Activated T-helper 9 cell treated with anti-CD3 and anti-CD28 coated beads, Interleukin-2, amount 50 U/mL, for 16 hours (primary cell): Measurements from ENCODE around the gene NTMT1.

Source experiments
- DNase-seq: peaks from one replicate; pipeline ENCODE4 v3.0.0-alpha.2; 2020; ENCODE audit warnings: low read depth

Gene NTMT1

DNA sequence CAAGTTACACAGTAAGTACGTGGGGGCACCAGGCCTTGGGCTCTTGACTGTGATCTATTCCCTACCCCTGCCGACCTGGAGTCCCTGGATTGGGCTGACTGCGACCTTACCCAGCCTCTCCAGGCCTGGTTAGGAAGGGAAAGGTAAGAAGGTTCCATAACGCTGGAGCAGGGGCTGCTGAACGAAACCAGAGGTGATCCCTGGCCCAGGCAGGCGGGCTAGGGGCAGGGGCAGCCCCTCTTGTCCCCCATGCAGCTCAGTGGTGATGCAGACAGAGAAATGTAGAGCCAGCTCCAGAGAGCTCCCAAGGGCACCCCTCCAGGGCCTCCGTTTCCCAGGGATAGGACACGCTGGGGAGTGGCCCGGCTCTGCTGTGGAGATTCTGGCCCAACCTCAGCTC lies 53.6 kb downstream of the NTMT1 start:
- no peak for DNase-seq

DNA sequence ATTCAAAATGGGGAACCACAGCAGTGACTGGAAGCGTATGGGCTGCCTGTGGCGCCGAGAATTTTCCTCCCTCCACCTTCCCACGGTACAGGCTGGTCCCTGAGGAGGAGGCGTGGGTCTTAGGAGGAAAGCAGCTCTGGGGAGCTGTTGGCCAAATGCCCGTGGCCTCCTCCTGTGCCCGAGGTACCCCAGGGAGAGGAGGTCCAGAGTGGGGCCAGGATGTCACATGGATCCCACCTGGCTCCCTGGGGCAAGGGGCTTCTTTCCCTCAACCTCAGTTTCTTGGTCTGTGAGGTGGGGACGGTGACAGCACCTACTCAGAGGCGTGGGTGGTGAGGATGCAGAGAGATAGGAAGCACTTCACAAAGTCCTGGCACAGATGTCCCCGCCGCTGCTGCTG lies 56.0 kb downstream of the NTMT1 start:
- DNase-seq: no peak

DNA sequence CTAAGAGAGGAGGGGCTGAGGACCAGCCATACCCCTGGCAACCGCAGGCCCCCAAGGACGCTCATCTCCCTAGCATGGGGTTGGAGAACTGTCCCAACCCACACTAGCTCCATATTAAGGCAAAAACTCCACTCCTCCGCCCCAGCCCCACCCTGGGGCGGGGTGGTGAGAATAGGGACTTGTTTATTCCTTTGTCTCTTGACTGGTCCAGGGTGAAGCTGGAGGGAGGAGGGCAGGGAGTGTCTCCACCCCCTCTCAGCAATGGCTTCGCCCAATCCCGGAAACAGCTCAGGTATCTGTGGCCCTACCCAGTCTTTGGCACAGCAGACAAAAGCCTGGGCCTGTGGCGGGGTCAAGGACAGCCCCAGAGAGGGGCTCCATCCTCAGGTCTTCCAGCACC lies 56.4 kb downstream of the NTMT1 start:
- DNase-seq: no peak

DNA sequence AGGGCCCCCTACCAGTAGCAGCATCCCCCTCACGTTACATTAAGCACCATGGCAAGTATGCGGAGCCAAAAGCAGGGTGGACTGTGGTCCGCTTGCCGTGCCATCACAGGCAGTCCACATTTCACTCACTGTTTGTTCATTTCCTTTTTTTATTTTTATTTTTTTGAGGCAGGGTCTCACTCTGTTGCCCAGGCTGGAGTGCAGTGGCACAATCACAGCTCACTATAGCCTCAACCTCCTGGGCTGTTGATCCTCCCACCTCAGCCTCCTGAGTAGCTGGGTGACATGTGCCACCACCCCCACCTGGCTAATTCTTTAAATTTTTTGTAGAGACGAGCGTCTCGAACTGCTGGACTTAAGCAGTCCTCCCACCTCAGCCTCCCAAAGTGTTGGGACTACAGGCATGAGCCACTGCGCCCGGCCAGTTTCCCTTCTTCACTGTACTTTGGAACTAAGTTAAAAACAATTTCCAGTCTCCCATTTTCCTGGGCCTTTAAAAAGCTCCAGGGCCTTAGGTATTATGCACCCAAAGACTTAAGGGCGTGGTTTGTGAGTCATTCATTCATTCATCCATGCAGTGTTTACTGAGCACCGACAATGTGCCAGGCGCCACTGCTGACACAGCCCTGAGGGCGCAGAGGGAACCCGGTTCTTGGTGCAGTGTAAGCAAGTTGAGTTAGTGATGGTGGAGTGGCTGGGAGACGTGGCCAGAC lies 59.4 kb downstream of the NTMT1 start:
- no peak for DNase-seq
